Astrocyte of the cerebellum (primary cell): Measurements from ENCODE around the gene GRAMD1C.

Experiments used
- DNase-seq: peaks from one replicate; pipeline ENCODE4 v3.0.0-alpha.2; 2011; ENCODE audit warnings: low read depth
- H3K4me3 ChIP-seq: 2 replicates; pipeline ENCODE4 v1.5.1; 2011; ENCODE audit warnings: mild to moderate bottlenecking, low read depth, low read length, moderate library complexity
- CTCF ChIP-seq: IDR thresholded peaks from 2 replicates; pipeline ENCODE4 v1.5.1; 2012; ENCODE audit warnings: low read length, low read depth, moderate library complexity, mild to moderate bottlenecking; ENCODE audit errors: missing control alignments
- in situ Hi-C: cut with HindIII; loops from 2 replicates; pipeline ENCODE4 v1.10.0; 2017; ENCODE audit warnings: low sequenced_read_pairs

Gene GRAMD1C

GRCh38 chr3:113985541-113985940 lies 147.0 kb downstream of the GRAMD1C start:
- in situ Hi-C loops = no loop called here
- DNase-seq = no peak
- no peak for TF ChIP-seq CTCF
- no peak overlapping the region for H3K4me3 ChIP-seq
